ENCODE results near the gene GALNT15. TPM values are rescaled to one million over a fixed set of nuclear protein-coding genes. Genes with fewer than 3 reads are reported as not detected.

Gene GALNT15
- total and polyA plus RNA-seq, 2 of the 4 experiments (the other 2 are of a cell fraction) = 12.8 to 19.7 TPM

- Histone ChIP-seq H2BK5ac (ENCODE audit: low read depth, low read length, poor library complexity, severe bottlenecking) (no peak overlapping the region), H3K4me1 (ENCODE audit: control insufficient read depth, insufficient read depth, low read length) (peaks cover 14% of the 10 kb centered on the region), H3K4me2 (ENCODE audit: low read depth, low read length) (no peak overlapping the region), H3K18ac (ENCODE audit: low read depth, low read length) (no peak overlapping the region), H4K8ac (ENCODE audit: low read depth in 2 of 2, low read length in 2 of 2) (no peak overlapping the region), H4K91ac (ENCODE audit: insufficient read depth, low read depth, low read length) (no peak overlapping the region), H3K56ac (ENCODE audit: extremely low read depth, insufficient read depth, low read length) (no peak overlapping the region), H3K9me3 (ENCODE audit: control insufficient read depth, insufficient read depth, low read length) (no peaks in the 10 kb centered on the region), H2AK5ac (ENCODE audit: low read depth, low read length) (no peak overlapping the region), H3K27ac (ENCODE audit: insufficient read depth, low read length) (no peak overlapping the region), H3K27me3 (ENCODE audit: control insufficient read depth, insufficient read depth, low read length) (no peaks in the 10 kb centered on the region), H4K5ac (ENCODE audit: low read depth, low read length) (no peak overlapping the region), H2BK120ac (ENCODE audit: low read depth, low read length) (no peak overlapping the region), H3K23ac (ENCODE audit: low read depth, low read length) (no peak overlapping the region), H2BK15ac (ENCODE audit: low read depth, low read length) (no peak overlapping the region), H3K9ac (ENCODE audit: low read depth, low read length) (no peak overlapping the region), H3K4me3 (ENCODE audit: insufficient read depth, low read depth, low read length) (no peak overlapping the region), H3K79me1 (ENCODE audit: low read depth in 1 of 2, low read length in 2 of 2) (peaks cover 16 to 19% of the 10 kb centered on the region in 2 experiments; a peak in 2 of 4 replicates), H2AK9ac (replicated peaks; ENCODE audit: low read depth, low read length, poor library complexity) (no peak overlapping the region), H3K9me1 (ENCODE audit: insufficient read depth, low read length) (peaks cover 28% of the 10 kb centered on the region), H3K36me3 (ENCODE audit: control insufficient read depth, insufficient read depth, low read length) (peaks cover 17% of the 10 kb centered on the region), H2AFZ (replicated peaks; ENCODE audit: low read length, poor library complexity) (no peak overlapping the region), H3K4ac (ENCODE audit: low read depth, low read length) (no peak overlapping the region), H2BK20ac (ENCODE audit: low read depth, low read length) (no peak overlapping the region), H4K20me1 (ENCODE audit: insufficient read depth, low read length) (no peaks in the 10 kb centered on the region), H3K14ac (replicated peaks; ENCODE audit: low read depth, low read length) (no peak overlapping the region)
- CTCF ChIA-PET = interaction anchor here (0.6 to 0.7 kb wide), 2 partner anchors 92 to 202 kb away, joined by 3 read pairs; no protein-coding TSS in a partner anchor
- dilution Hi-C loops (cut with HindIII; ENCODE audit: low sequenced_read_pairs, unreplicated experiment) = no loop called here
- no peak for TF ChIP-seq CTCF (conservative IDR thresholded peaks at IDR 0.05; ENCODE audit: low read depth, low read length)
- TF ChIP-seq SMC3 (IDR thresholded peaks at IDR 0.05; ENCODE audit: low read depth, low read length) = no peak
- TF ChIP-seq RFX5 (IDR thresholded peaks at IDR 0.05; ENCODE audit: low read depth, low read length) = no peak
- no peak for TF ChIP-seq RAD21 (IDR thresholded peaks at IDR 0.05; ENCODE audit: low read length)
- no peak for TF ChIP-seq CEBPB (IDR thresholded peaks at IDR 0.05; ENCODE audit: low read depth, low read length)
- TF ChIP-seq MXI1 (IDR thresholded peaks at IDR 0.05; ENCODE audit: borderline replicate concordance, low read depth, low read length) = no peak
- no peak for TF ChIP-seq RCOR1 (IDR thresholded peaks at IDR 0.05; ENCODE audit: insufficient replicate concordance, low read length)
- TF ChIP-seq USF2 (IDR thresholded peaks at IDR 0.05; ENCODE audit: low read depth, low read length) = no peak
- intact Hi-C loops (cut with micrococcal nuclease) = no loop called here
- in situ Hi-C loops (cut with MboI; ENCODE audit: low sequenced_read_pairs) = loop anchor here (10.0 kb wide), 1 partner anchor 372 kb away; no protein-coding TSS in a partner anchor
- 80% methylated on average over 1 of the region's 3 CpGs; no CpG with 5 or more reads in 1 of the 2 experiments for WGBS, 2 experiments (ENCODE audit: extremely low coverage in 2 of 2, insufficient read length in 1 of 2)
- DNase-seq (no peak), ATAC-seq (ENCODE audit: low read depth) (no peak)
- POLR2A ChIA-PET (ENCODE audit: unreplicated experiment) = interaction anchor here (0.7 kb wide), 1 partner anchor 336 kb away, joined by 3 read pairs; no protein-coding TSS in a partner anchor
- no TSS peak for BruUV-seq (replicated peaks)
Measured at GRCh38 chr3:16186565-16186964, 12.1 kb downstream of the GALNT15 start.
